Measurements from ENCODE around the gene RBM6.
A peak's percentile ranks its signal among the peaks of the same experiment; 100 is the strongest.

Gene RBM6

DNA sequence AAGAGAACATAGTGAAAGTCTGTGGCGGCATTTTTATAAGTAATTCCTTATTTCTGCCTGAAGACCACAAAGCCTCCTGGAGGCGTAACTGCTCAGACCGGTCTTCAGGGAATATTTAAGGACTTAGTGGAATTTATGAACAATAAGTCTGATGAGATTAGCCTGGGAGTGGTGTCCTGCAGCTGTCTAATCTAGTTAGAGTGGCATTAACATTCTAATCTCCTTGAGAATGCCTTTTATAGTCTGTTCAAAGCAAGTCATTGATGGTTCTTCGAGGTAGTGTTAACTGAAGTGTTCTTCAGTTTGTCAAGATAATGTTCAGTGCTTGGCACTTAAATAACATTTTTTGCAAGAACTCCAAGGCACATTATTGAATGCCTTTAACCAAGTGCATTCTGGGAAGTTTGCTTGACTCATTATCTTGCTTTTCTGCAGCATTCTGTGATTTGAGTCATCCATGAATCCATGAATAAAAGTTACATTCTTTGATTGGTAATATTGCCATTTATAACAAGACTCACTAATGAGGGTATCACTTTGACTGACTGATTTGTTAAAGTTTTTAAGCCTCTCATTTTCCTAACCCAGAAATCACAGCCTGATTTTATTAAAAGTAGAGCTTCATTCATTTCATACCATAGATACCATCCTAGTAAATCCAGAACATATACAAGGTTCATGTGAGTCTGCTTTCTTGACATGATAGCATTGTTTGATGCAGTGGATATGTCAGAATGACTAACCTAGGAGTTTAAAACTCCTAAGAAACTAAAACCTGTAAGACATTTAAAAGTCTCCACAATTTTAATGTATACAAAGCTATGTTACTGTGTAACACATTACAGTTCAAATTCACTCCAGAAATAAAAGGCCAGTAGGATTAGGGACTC, 161.3 kb downstream of the RBM6 start:
- no peak for DNase-seq

DNA sequence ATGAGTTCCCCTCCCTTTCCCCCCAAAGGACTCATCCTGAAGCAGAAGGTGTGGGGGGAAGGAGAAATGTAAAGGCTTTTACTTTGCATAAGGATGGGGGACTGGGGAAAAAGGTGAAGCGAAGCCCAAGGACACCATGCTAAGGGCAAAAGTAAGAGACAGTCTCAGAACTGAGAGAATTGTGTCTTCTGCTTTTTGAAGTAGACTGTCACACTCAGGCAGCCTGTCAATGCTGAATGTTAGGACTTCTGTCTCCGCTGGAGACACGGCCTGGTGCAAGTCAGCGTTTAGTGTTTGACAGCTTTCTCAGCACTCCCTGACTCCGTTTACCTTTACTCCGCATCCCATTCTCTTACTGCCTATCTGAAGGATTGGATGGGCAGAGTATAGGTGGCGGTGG, 162.6 kb downstream of the RBM6 start:
- DNase-seq, result no peak

DNA sequence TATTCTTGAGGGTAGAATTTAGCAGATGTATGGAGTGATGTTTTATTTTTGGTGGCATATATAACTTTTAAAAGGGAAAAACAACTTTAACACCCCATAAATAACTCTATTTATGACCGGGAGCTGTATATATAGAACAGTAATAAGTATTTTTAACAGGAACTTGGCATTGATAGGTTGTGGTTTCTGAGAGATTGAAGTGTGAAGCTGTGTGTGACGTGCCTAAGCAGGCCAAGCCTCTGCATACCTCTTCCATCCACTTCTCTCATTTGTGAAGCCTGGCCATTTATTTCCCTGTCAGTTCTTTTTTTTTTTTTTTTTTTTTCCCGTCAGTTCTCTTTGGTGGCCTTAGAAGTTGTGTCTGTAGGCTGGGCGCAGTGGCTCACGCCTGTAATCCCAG, 171.8 kb downstream of the RBM6 start:
- no peak for DNase-seq

DNA sequence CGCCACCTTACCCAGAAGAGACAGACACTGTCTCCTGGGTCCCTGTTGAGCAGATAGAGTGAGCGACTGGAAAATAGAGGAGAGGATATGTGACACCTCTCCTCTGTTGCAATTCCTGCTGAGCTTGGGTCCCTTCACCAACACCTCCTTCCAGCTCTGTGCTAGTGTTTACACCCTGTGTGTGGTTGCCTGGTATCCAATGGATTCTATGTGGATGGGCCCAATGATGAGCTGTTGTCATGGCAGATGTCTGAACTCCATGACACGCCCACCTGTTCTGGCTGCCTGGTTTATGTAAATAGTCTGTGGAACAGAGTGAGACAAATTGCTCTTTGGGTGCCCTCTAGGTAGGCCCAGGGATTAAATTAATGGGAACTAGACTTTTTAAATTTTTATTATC, 172.5 kb downstream of the RBM6 start:
- DNase-seq, result no peak

DNA sequence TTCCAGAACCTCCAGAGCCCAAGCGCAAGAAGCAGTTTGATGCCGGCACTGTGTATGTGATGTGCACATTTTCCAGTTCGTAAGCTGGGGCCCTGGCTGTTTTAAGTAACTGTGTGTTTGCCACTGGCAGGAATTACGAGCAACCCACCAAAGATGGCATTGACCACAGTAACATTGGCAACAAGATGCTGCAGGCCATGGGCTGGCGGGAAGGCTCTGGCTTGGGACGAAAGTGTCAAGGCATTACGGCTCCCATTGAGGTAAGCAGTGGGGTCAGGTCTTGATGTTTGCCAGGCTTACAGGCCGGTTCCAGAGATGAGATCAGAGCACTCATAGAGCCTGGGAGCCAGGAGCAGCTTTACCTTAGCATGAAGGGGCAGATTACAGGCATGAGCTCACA, 177.2 kb downstream of the RBM6 start:
- no peak for DNase-seq

DNA sequence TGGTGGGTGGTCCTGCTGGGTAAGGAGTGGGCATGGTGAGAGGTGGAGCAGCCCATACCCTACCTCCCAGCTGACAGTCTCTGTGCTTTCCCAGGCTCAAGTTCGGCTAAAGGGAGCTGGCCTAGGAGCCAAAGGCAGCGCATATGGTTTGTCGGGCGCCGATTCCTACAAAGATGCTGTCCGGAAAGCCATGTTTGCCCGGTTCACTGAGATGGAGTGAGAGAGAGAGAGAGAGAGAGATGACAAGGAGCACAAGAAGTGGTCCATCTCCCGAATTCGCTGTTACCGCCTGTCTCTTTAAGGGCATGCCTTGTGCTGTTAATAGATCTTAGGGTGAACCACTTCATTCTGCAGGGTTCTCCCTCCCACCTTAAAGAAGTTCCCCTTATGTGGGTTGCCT, 178.3 kb downstream of the RBM6 start:
- DNase-seq, result peak in 1 of 2 donors; percentile 12

DNA sequence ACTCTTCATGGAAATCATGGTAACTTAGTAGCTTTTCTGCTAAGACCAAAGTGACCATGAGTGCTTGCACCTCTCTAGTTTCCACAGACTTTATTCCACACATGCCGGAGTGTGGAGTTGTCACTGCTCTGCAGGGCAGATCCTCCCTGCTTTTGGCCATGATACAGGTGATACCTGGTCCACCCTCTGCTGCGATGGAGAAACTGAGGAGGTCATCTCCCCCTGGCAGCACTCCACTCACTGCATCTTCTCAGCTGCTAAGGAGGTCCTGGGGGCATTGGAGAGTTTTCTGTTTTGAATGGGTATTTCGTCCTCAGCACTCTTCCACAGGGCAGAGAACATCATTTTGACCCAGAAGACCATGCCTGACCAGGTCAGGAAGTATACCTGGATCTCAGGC, 179.8 kb downstream of the RBM6 start:
- DNase-seq, result no peak

DNA sequence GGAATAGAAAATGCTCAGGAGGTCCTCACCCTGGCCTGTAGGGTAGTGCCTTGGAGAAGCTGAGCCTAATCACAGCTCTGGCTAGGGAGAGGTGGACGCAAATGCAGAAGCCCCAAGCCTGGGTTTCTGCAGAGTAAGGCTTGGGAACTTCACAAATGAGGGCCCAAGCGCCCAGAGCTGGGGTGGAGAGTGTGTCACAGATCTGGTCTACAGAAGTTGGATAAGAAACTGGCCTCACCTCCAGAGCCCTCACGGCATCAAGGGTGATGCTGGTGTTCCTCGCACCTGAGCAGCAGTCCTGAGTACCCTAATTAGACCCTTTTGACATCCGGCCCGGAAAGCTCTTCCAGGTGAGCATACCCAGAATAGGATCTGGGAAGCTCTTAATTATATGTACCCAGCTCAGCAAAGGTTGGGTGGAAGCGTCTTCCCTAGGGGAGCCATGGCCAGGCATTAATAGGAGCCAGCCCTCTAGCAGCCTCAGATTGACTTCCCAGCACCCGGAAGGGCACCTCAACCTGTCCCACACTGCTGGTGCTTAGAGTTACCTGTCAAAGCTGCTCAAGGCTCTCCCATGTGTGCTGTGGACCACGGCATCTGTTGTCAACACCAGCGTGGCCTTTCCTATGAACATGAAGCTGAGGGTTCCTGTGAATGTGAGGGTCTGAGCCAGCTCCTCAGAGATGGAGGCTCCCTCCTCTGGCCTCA, 180.6 kb downstream of the RBM6 start:
- no peak for DNase-seq

DNA sequence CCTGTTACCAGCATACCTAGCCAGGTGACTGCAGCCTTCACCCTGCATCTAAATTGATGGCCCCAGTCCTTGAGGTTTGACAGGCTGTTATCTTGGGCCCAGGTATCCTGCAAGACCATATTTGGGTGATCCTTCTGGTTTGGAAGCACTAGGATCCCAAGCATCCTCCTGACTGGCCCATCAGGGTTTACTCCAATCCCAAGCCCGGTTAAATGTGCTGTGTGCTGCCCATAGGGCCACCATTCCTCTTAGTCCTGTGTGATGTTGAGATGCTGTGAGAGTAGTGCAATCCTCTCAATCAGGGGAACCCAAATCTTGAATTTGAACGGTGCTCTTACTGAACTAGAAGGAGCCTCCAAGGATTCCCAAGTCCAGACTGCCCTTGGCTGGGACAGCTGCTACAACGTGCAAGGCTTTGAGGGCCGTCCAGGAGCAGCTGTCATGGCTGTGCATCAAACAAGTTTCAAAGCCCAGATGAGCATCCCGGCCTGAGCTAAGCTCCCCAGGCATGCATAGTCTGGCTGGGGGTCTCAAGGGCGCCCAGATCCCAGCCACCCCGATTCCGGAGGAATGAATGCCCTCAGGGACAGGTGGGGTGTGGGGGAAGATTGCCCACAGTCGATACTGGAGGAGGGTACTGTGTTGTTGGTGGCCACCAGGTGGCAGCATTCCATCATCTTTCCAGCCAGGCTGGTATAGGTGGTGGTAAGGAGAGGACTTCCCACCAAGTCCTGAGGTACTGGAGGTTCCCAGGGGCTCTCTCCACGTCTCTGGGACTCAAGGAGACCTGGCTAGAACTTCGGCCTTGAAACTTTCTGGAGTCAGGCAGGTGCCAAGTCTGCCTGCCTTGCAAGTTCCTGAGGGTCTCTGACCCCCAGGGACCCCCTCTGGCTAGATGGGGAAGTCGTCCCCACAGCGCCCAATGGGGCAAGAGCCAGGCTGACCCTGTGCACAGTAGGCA, 181.4 kb downstream of the RBM6 start:
- DNase-seq, result peak; percentile 45 to 77

DNA sequence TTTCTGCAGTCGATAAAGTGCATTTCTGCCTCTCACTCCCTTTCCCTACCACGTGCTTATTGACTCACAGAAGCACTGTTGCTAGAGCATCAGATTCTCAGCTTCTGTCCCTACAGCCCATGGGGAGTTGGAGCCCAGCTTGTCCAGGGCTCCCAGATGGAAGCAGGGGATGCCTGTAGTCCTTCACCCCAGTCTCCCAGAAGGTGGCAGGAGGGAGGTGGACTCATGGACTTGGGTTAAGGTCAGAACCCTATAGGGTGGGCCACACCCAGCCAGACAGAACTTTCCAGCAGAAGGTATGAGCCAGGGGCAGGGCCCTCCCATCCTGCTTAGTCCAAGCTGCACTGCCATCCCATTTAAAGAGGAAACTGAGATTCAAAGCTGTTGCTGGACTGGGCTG, 182.1 kb downstream of the RBM6 start:
- DNase-seq, result no peak

DNA sequence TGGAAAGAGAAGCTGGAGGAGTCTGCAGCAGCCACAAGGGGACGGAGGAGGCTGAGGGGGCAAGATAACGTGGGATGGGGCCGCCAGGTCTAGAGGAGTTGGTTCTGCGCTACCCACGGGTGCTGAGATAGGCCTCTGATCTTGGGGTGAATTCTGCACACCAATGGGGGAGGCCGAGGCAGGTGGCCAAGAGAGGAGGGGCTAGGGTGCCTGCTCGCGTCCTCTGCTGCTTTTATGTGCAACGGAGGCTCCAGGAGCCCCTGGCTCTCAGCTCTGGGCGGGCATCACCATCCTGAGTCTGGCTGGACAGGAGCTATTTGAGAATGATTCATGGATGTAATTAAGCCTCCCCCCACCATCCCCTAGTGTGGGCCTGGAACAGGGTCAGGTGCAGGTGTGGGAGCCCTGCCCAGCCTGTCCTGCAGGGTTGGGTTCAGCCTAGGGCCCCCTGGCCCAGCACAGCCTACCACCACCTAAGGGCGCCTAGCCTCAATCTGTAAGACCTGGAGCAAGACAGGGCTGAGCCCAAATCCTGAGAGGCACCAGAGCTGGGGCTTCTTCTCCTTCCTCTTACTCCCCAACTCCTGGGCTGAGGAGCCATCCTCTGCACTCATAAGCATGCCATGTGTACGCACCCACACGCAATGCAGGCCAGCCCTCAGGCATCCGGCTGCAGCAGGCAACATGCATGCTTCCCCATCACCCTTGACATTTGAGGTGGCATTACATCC, 182.9 kb downstream of the RBM6 start:
- no peak for DNase-seq

DNA sequence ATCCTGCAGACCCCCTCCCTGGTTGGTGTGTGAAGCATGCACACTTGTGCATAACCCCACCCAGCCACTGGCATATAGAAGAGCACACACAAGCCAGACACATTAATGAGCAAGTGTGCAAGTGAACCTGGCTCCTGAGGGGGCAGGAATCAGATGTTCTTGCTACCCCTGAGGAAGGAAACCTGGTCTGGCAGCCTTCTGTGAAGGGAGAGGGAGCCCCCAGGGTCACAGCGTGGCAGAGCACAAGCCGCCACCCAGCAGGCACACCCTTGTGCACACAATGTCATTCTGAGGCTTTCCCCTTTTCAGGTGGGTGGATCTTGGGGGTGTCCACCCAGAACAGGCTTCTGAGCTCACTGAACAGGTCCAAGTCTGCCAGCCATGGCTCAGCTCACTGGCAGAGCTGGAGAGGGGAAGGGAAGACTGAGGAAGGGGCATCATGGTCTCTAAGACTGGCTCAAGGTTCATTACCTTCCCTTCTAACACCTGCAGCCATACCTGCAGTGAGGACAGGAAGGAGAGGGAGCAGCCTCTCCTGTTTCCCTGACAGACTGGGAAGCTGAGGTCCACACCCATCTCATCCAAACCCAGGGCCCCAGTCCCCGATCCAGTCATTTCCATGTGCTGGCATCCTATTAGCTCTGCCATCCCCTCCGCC, 183.6 kb downstream of the RBM6 start:
- DNase-seq, result no peak

DNA sequence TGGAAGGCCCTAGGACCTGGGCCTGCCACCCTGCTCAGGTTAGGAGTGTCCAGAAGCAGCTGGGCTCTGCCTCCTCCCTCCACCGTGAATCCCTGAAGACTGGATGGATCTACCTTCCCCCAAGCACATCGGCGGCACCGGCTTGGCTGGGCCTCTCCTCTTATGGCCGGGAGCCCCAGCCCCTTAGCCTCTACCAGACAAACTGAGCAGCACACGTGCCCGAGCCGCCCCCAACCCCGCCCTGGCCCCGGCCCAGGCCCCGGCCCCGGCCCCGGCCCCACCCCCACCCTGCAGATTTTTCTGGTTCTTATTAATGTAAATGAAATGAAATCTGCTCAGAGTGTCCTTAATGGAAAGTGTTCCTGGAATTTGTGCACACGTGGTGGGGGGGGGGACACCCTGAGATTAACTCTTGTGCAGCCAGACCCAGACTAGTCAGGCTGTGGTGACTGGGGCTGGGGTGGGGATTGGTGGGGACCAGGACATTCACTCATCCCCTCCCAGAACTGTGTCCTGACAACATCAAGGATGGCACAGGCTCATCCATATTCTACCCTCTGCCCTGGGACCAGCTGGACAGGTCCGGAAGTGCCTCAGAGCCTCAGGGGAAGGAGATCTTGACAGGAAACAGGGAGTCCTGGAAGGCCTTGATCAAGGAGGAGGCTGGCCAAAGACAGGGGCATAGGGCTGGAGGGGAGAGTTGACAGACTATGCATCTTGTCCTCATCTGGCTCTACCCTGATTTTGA, 184.3 kb downstream of the RBM6 start:
- DNase-seq, result no peak

DNA sequence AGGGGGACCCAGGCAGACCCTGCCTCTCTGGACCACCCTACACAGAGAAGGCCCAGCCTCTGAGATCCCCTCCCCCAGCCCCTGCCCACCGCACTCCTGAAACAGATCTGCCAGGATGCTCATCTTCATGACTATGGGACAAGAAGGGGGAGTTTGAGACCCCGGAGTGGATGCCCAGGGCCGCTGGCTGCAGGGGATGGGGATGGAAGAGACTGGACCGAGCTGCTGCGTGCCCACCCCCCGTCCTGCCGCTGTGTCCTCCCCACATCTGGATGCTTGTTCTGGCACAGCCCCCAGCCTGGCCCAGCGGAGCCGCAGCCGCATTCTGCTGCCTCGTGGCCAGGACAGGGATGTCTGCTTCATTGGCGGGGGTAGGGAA, 184.8 kb downstream of the RBM6 start:
- DNase-seq, result no peak

DNA sequence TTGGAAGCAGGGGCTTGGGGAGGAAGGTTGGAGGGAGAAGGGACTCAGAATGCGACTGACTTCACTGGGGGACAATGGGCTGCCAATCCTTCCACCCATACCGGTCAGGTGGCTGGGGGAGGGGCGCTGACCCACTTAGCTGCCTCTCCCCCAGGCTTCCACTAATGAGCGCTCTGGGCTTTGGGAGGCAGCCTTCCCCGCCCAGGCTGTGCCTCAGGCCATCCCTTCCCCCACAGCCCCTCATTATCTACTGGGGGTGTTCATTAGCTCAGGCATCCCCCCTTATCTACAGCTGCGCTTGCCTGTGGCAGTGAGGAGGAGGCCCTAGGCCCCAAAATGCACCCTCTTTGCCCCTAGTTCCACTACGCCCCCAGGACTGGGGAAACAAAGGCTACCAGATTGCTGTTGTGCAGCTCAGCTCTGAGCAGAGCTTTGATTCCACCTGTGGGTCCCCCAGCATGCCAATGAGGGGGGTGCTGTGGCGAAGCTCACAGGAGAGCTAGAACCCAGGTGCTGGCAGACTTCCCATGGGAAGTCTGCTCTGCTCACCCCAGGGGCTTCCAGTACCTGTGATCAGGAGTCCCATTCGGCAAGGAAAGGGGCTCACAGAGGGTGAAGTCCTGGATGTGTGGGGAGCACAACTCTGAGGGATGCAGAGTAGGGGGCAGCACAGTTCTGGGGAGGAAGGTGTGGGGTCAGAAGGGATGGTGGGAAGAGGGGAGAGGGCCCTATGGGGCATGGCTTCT, 185.8 kb downstream of the RBM6 start:
- DNase-seq, result no peak

DNA sequence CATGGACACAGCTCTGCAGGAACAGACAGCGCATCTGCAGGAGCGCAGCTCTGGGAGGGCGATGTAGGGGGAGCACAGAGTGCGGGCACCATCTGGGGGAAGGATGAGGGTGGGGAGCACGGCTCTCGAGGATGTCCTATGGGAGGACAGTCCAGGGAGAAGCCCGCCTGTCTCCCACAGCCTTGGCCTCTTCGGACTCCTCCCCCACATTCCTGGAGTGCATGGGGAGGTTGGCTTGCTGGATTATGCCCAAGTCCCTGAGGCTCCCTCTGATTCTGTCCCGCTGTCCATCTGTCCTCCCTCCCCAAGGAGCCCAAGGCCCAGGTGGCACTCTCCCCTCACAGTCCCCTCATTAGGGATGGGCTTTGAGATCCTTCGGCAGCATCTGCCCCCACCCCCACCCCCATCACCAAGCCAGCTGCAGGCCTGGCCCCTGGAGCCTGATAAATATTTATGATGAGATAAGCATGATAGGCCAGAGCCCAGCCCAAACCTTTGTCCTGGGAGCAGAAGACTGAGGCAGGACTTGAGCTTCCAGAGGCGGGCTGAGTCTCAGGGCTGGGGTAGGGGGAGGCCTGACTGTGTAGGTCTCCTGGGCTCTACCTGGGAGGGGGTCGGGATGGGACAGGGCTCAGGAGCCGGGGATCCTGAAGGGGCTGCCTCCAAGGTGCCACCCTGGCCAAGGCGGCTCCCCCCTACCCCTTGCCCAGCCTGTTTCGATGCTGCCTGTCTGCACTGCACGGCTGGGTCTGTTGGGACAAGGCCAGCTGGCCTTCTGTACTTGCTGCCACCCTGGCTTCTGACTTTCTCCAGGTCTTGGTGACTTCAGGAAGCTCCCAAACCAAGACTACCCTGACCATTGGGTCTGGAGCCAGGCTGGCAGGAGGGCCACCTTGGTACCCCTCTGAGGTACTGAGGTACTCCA, 186.6 kb downstream of the RBM6 start:
- no peak for DNase-seq
